ENCODE data around the gene SMAP2. TPM values are rescaled to one million over a fixed set of nuclear protein-coding genes. Genes with fewer than 3 reads are reported as not detected.
"Not testable (repeated sequence)": the region's sequence is repeated elsewhere in the genome, so short reads cannot be mapped to it uniquely, and the experiment has no call there.

The SMAP2 gene
- total and polyA plus RNA-seq, 2 donors (not counting 3 experiments of a cell fraction or from before 2014, with no cell fraction given) = 8.0 to 11.1 TPM

DNA sequence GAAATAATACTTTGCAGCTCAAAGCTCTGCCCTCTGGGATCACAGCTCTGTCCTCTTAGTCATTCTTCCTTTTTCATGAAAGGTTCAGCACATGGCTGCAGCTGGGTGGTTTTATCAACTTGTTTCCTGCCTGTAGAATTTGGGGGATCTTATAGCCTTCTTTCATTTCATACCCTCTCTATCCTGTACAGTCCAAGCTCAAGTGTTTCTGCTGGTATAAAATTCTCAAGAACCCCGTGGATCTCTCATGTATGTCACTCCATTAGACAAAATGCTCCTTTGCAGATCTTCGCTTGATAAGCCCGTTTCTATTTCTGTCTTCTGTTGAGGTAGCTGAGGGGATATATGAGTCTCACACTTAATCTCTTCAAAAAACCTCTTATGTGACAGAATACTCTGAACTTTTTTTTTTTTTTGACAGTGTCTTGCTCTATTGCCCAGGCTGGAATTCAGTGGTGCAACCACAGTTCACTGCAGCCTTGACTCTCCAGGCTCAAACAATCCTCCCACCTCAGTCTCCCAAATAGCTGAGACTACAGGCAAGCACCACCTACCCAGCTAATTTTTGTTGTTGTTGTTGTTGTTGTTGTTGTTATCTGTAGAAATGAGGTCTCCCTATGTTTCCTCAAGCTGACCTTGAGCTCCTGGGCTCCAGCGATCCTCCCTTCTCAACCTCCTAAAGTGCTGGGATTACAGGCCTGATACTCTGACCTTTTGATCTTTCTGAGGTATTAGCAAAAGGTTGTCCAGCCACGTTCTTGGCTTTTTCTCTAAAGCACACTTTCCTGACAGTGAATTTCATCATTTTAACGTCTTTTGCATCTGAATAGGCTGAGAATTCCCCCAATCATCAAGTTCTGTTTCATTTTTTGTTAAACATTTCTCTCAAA is 31.8 kb upstream of the SMAP2 start:
- TF ChIP-seq POLR2AphosphoS5 (IDR thresholded peaks at IDR 0.05; ENCODE audit: insufficient read depth, low read depth, low read length) (no peak), MYC (IDR thresholded peaks at IDR 0.05; ENCODE audit: low read depth, low read length) (no peak), EZH2 (IDR thresholded peaks at IDR 0.05; ENCODE audit: borderline replicate concordance, low read depth, low read length, severe bottlenecking) (no peak), POLR2A (IDR thresholded peaks at IDR 0.05; ENCODE audit: low read depth, low read length) (no peak), FOS (IDR thresholded peaks at IDR 0.05; ENCODE audit: borderline replicate concordance, insufficient read depth, low read length) (no peak), GATA2 (IDR thresholded peaks at IDR 0.05; ENCODE audit: insufficient read depth, insufficient read length, low read depth, low read length) (no peak), JUN (IDR thresholded peaks at IDR 0.05; ENCODE audit: borderline replicate concordance, insufficient read depth, insufficient read length, low read depth) (no peak)
- TF ChIP-seq, protein P1, sequence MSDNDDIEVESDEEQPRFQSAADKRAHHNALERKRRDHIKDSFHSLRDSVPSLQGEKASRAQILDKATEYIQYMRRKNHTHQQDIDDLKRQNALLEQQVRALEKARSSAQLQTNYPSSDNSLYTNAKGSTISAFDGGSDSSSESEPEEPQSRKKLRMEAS (IDR thresholded peaks at IDR 0.05; ENCODE audit: insufficient read depth, insufficient read length) = no peak
- TF ChIP-seq, protein P2, sequence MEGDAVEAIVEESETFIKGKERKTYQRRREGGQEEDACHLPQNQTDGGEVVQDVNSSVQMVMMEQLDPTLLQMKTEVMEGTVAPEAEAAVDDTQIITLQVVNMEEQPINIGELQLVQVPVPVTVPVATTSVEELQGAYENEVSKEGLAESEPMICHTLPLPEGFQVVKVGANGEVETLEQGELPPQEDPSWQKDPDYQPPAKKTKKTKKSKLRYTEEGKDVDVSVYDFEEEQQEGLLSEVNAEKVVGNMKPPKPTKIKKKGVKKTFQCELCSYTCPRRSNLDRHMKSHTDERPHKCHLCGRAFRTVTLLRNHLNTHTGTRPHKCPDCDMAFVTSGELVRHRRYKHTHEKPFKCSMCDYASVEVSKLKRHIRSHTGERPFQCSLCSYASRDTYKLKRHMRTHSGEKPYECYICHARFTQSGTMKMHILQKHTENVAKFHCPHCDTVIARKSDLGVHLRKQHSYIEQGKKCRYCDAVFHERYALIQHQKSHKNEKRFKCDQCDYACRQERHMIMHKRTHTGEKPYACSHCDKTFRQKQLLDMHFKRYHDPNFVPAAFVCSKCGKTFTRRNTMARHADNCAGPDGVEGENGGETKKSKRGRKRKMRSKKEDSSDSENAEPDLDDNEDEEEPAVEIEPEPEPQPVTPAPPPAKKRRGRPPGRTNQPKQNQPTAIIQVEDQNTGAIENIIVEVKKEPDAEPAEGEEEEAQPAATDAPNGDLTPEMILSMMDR (IDR thresholded peaks at IDR 0.05; ENCODE audit: extremely low read depth in 1 of 2, insufficient read depth in 1 of 2, low read depth in 1 of 2, low read length in 2 of 2) = no peak
- H3K36me3 ChIP-seq (ENCODE audit: control insufficient read depth in 2 of 2, extremely low read depth in 1 of 2, insufficient read depth in 2 of 2, low read length in 2 of 2) = no peaks in the 10 kb centered on the region
- H3K27me3 ChIP-seq (ENCODE audit: control insufficient read depth in 2 of 2, insufficient read depth in 2 of 2, low read length in 2 of 2) = peaks cover 0 to 7% of the 10 kb centered on the region in 2 experiments
- H3K79me2 ChIP-seq (ENCODE audit: control insufficient read depth, insufficient read depth, low read length) = no peaks in the 10 kb centered on the region
- CTCF ChIA-PET = interaction anchor here (0.8 to 9.4 kb wide), 7 partner anchors 13 to 263 kb away, joined by 3 to 103 read pairs (median 5); partner anchors contain the start of gene COL9A2
- dilution Hi-C loops (cut with MboI; ENCODE audit: extremely low pct_ligation_motif_present, low sequenced_read_pairs) (no loop called here), intact Hi-C loops (cut with micrococcal nuclease) (no loop called here)
- H3K9ac ChIP-seq (replicated peaks; ENCODE audit: extremely low read depth, insufficient read depth, low read length) = no peak overlapping the region
- H3K27ac ChIP-seq (ENCODE audit: insufficient read depth, low read depth, low read length) = no peak overlapping the region
- no peak for DNase-seq (ENCODE audit: low read depth, low spot score)
- H3K4me1 ChIP-seq (ENCODE audit: control insufficient read depth, extremely low read depth, insufficient read depth, low read length) = no peaks in the 10 kb centered on the region
- no peak overlapping the region for H3K4me2 ChIP-seq (ENCODE audit: insufficient read depth, low read length)
- FAIRE-seq = no peak
- no peaks in the 10 kb centered on the region for H3K9me3 ChIP-seq (replicated peaks; ENCODE audit: control insufficient read depth, insufficient read depth, low read length)
- no peak overlapping the region for H2AFZ ChIP-seq (ENCODE audit: low read depth, low read length)
- no TSS peak for BruUV-seq (replicated peaks)
- POLR2A ChIA-PET = no interaction called here
- no peak overlapping the region for H3K4me3 ChIP-seq (replicated peaks in 1 of 3; ENCODE audit: insufficient read depth in 1 of 3, low read depth in 1 of 3, low read length in 3 of 3)
- H4K20me1 ChIP-seq (replicated peaks; ENCODE audit: control insufficient read depth, extremely low read depth, insufficient read depth, low read length) = no peaks in the 10 kb centered on the region
- H3K9me1 ChIP-seq (replicated peaks; ENCODE audit: control insufficient read depth, extremely low read depth, insufficient read depth, low read length) = no peaks in the 10 kb centered on the region

DNA sequence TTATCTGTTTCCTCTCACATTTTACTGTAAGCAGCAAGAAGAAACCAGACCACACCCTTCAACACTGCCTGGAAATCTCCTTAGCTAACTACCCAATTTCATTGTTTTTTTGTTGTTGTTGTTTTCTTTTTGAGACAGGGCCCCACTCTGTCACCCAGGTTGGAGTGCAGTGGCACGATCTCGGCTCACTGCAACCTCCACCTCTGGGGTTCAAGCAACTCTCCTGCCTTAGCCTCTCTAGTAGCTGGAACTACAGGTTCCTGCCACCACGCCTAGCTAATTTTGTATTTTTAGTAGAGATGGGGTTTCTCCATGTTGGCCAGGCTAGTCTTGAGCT is 31.2 kb upstream of the SMAP2 start:
- BruUV-seq (replicated peaks); dilution Hi-C loops (cut with MboI; ENCODE audit: extremely low pct_ligation_motif_present, low sequenced_read_pairs); H3K27ac ChIP-seq (ENCODE audit: insufficient read depth, low read depth, low read length); H3K36me3 ChIP-seq (ENCODE audit: control insufficient read depth in 2 of 2, extremely low read depth in 1 of 2, insufficient read depth in 2 of 2, low read length in 2 of 2); H3K4me3 ChIP-seq (replicated peaks in 1 of 3; ENCODE audit: insufficient read depth in 1 of 3, low read depth in 1 of 3, low read length in 3 of 3); H3K4me2 ChIP-seq (ENCODE audit: insufficient read depth, low read length); H4K20me1 ChIP-seq (replicated peaks; ENCODE audit: control insufficient read depth, extremely low read depth, insufficient read depth, low read length); POLR2A ChIA-PET; H3K9me3 ChIP-seq (replicated peaks; ENCODE audit: control insufficient read depth, insufficient read depth, low read length); H3K27me3 ChIP-seq (ENCODE audit: control insufficient read depth in 2 of 2, insufficient read depth in 2 of 2, low read length in 2 of 2); H3K9me1 ChIP-seq (replicated peaks; ENCODE audit: control insufficient read depth, extremely low read depth, insufficient read depth, low read length); H3K4me1 ChIP-seq (ENCODE audit: control insufficient read depth, extremely low read depth, insufficient read depth, low read length); H3K9ac ChIP-seq (replicated peaks; ENCODE audit: extremely low read depth, insufficient read depth, low read length); DNase-seq (ENCODE audit: low read depth, low spot score); H3K79me2 ChIP-seq (ENCODE audit: control insufficient read depth, insufficient read depth, low read length); intact Hi-C loops (cut with micrococcal nuclease); H2AFZ ChIP-seq (ENCODE audit: low read depth, low read length); FAIRE-seq: not testable (repeated sequence)
- CTCF ChIA-PET = interaction anchor here (0.9 to 9.4 kb wide), 7 partner anchors 12 to 264 kb away, joined by 3 to 103 read pairs (median 5); partner anchors contain the start of gene COL9A2
